IPS-NIHi7 (cell line): ENCODE data around the gene ATP10D.
A peak's percentile ranks its signal among the peaks of the same experiment; 100 is the strongest.

Experiments
- DNase-seq: peaks from one replicate; pipeline ENCODE4 v3.0.0; 2012; ENCODE audit warnings: mixed read lengths; ENCODE audit errors: extremely low spot score

The ATP10D gene

GRCh38 chr4:47485047-47485692, at the start of gene ATP10D:
Gene ATP10D (plus strand): TSS chr4:47485275. CDS start chr4:47512541, 27,266 bp downstream.
- DNase-seq = peak; percentile 89

GRCh38 chr4:47442980-47443379, 42.1 kb upstream of the ATP10D start:
- DNase-seq = no peak

- DNase-seq = no peak
Measured at GRCh38 chr4:47444031-47444430, 41.0 kb upstream of the ATP10D start.

- DNase-seq = no peak
Measured at GRCh38 chr4:47451657-47452056, 33.4 kb upstream of the ATP10D start.

GRCh38 chr4:47462799-47463234, 22.3 kb upstream of the ATP10D start:
- no peak for DNase-seq

- DNase-seq = peak; percentile 93
Measured at GRCh38 chr4:47463235-47463956, 21.7 kb upstream of the ATP10D start, which contains the start of gene COMMD8. Gene COMMD8 (minus strand): TSS chr4:47463702. CDS start chr4:47463651, 51 bp downstream.

- no peak for DNase-seq
Measured at GRCh38 chr4:47465004-47465403, 20.1 kb upstream of the ATP10D start.

GRCh38 chr4:47466056-47466785, 18.9 kb upstream of the ATP10D start:
- no peak for DNase-seq

- DNase-seq = no peak
Measured at GRCh38 chr4:47468706-47469365, 16.2 kb upstream of the ATP10D start.

- no peak for DNase-seq
Measured at GRCh38 chr4:47469951-47470350, 15.1 kb upstream of the ATP10D start.

GRCh38 chr4:47471064-47471463, 14.0 kb upstream of the ATP10D start:
- no peak for DNase-seq

- DNase-seq = no peak
Measured at GRCh38 chr4:47471591-47471990, 13.5 kb upstream of the ATP10D start.

GRCh38 chr4:47473141-47473750, 11.8 kb upstream of the ATP10D start:
- no peak for DNase-seq

- DNase-seq = no peak
Measured at GRCh38 chr4:47474799-47475198, 10.3 kb upstream of the ATP10D start.

- no peak for DNase-seq
Measured at GRCh38 chr4:47475411-47475810, 9.7 kb upstream of the ATP10D start.

GRCh38 chr4:47478804-47479203, 6.3 kb upstream of the ATP10D start:
- no peak for DNase-seq

- DNase-seq = no peak
Measured at GRCh38 chr4:47482326-47482725, 2.7 kb upstream of the ATP10D start.

- DNase-seq = no peak
Measured at GRCh38 chr4:47483745-47484144, 1.3 kb upstream of the ATP10D start.

GRCh38 chr4:47484168-47484567, 907 bp upstream of the ATP10D start:
- no peak for DNase-seq

GRCh38 chr4:47485768-47486167, 693 bp downstream of the ATP10D start:
- no peak for DNase-seq

- no peak for DNase-seq
Measured at GRCh38 chr4:47486231-47486673, 1.2 kb downstream of the ATP10D start.
